Measurements from ENCODE around the gene BAG2.

- TF ChIP-seq CTCF (IDR thresholded peaks at IDR 0.05) (no peak), POLR2A (IDR thresholded peaks at IDR 0.05) (no peak), EP300 (IDR thresholded peaks at IDR 0.05) (no peak)
These were observed 43.1 kb downstream of the BAG2 start for GRCh38 chr6:57215260-57215659.

Data from suprapubic skin (tissue), 3 donors.